Measurements from ENCODE around the gene SAE1. TPM values are rescaled to one million over a fixed set of nuclear protein-coding genes. Genes with fewer than 3 reads are reported as not detected.

The SAE1 gene
- polyA plus RNA-seq, 1 donor from 2014 or later: 77.7 TPM

- Mint-ChIP-seq H3K9me3 (no peaks in the 10 kb centered on the region), H3K36me3 (peaks cover 12% of the 10 kb centered on the region), H3K4me1 (peaks cover 25 to 29% (median 25%) of the 10 kb centered on the region in 3 donors), H3K27me3 (no peaks in the 10 kb centered on the region), H3K4me3 (peak within 1 kb of the TSS; percentile 86 to 99 (median 90)), H3K27ac (peak within 1 kb of the TSS; percentile 96 to 98 (median 97))
Observed at GRCh38 chr19:47255879-47256692, 125.5 kb downstream of the SAE1 start, which contains the start of gene CCDC9. Gene CCDC9, plus strand, starts transcription at chr19:47256525. Its CDS starts 1,876 bp downstream, at chr19:47258401.

- Mint-ChIP-seq H3K4me1 (peaks cover 25 to 28% (median 26%) of the 10 kb centered on the region in 3 donors), H3K27me3 (no peaks in the 10 kb centered on the region)
Observed at GRCh38 chr19:47256693-47257410, 126.2 kb downstream of the SAE1 start.

GRCh38 chr19:47257411-47258169 lies 127.0 kb downstream of the SAE1 start:
- peak overlapping the region; percentile 96 to 98 (median 97) for H3K27ac Mint-ChIP-seq
- H3K36me3 Mint-ChIP-seq: peaks cover 16% of the 10 kb centered on the region
- H3K9me3 Mint-ChIP-seq: no peaks in the 10 kb centered on the region
- H3K4me1 Mint-ChIP-seq: peaks cover 28 to 33% (median 31%) of the 10 kb centered on the region in 3 donors
- no peaks in the 10 kb centered on the region for H3K27me3 Mint-ChIP-seq
- peak overlapping the region; percentile 86 to 99 (median 90) for H3K4me3 Mint-ChIP-seq

More at GRCh38 chr19:47256693-47257410, 126.2 kb downstream of the SAE1 start:
- no peaks in the 10 kb centered on the region for H3K9me3 Mint-ChIP-seq
- H3K27ac Mint-ChIP-seq: peak overlapping the region; percentile 96 to 98 (median 97)
- H3K4me3 Mint-ChIP-seq: peak overlapping the region; percentile 86 to 99 (median 90)
- peaks cover 12% of the 10 kb centered on the region for H3K36me3 Mint-ChIP-seq

GRCh38 chr19:47258434-47258833 lies 127.8 kb downstream of the SAE1 start:
- H3K36me3 Mint-ChIP-seq: peaks cover 16% of the 10 kb centered on the region
- peaks cover 29 to 39% (median 31%) of the 10 kb centered on the region in 3 donors for H3K4me1 Mint-ChIP-seq
- no peaks in the 10 kb centered on the region for H3K27me3 Mint-ChIP-seq
- peak overlapping the region in 2 of 3 donors; percentile 67 to 96 for H3K27ac Mint-ChIP-seq
- peak overlapping the region in 2 of 4 donors; percentile 71 to 88 for H3K4me3 Mint-ChIP-seq
- no peaks in the 10 kb centered on the region for H3K9me3 Mint-ChIP-seq

GRCh38 chr19:47258895-47259555 lies 128.4 kb downstream of the SAE1 start:
- Mint-ChIP-seq H3K36me3 (peaks cover 16% of the 10 kb centered on the region), H3K9me3 (no peaks in the 10 kb centered on the region), H3K27me3 (no peaks in the 10 kb centered on the region), H3K4me3 (peak overlapping the region in 3 of 4 donors; percentile 17 to 76 (median 71)), H3K4me1 (peaks cover 29 to 39% (median 31%) of the 10 kb centered on the region in 3 donors), H3K27ac (peak overlapping the region; percentile 59 to 92 (median 79))

Other genes starting within 250 kb of the SAE1 start
- 1.0 TPM for gene NPAS1, start 111.0 kb upstream of the SAE1 start, polyA plus RNA-seq
- gene TMEM160, start 82.2 kb upstream of the SAE1 start, polyA plus RNA-seq: 144 TPM
- 3.5 TPM for gene ZC3H4, start 17.1 kb upstream of the SAE1 start, polyA plus RNA-seq
- gene BBC3, start 100.4 kb downstream of the SAE1 start, polyA plus RNA-seq: 5.1 TPM
- 16.0 TPM for gene CCDC9, start 125.7 kb downstream of the SAE1 start, polyA plus RNA-seq
- 2.3 TPM for gene INAFM1, start 144.1 kb downstream of the SAE1 start, polyA plus RNA-seq
- 0.30 TPM for gene C5AR1, start 179.0 kb downstream of the SAE1 start, polyA plus RNA-seq
- 0.06 TPM for gene C5AR2, start 201.3 kb downstream of the SAE1 start, polyA plus RNA-seq
- gene DHX34, start 218.5 kb downstream of the SAE1 start, polyA plus RNA-seq: 13.3 TPM